Measurements from ENCODE around the gene GPR78. TPM values are rescaled to one million over a fixed set of nuclear protein-coding genes. Genes with fewer than 3 reads are reported as not detected.

Gene GPR78
- total and polyA plus RNA-seq, 2 of the 8 experiments (the other 6 are each of a cell fraction or from before 2014, with no cell fraction given): 1.0 to 3.0 TPM

DNA sequence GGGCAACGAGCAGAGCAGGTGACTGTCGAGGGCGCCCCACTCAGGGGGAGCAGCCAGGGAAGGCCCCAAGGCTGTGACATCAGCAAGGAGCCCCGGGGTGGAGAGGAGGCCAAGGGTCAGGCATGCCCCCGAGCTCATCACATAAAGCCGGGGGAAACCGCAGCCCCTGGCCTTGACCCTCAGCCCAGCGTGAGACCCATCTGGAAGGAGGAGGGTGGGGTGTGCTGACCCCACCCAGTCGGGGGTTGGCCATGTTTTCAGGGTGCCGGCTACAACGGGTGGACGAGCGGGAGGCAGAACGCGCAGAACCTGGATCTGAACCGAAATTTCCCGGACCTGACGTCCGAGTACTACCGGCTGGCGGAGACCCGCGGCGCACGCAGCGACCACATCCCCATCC is 26.3 kb downstream of the GPR78 start:
- H3K4me2 ChIP-seq (ENCODE audit: insufficient read depth in 1 of 2, low read depth in 2 of 2, low read length in 2 of 2): no peak overlapping the region
- no peak for TF ChIP-seq CBX8 (IDR thresholded peaks at IDR 0.05; ENCODE audit: borderline replicate concordance, low read depth, low read length)
- 0 out of 2 replicates have a peak, but pooled peaks have one; percentile 7 for TF ChIP-seq POLR2AphosphoS5 (IDR thresholded peaks at IDR 0.05; ENCODE audit: low read depth, low read length)
- H2BK12ac ChIP-seq (ENCODE audit: low read depth, low read length): no peak overlapping the region
- H2AFZ ChIP-seq (ENCODE audit: low read length): no peak overlapping the region
- H3K27me3 ChIP-seq (replicated peaks in 1 of 4; ENCODE audit: control insufficient read depth in 3 of 4, extremely low read depth in 1 of 4, insufficient read depth in 3 of 4, low read length in 3 of 4): no peaks in the 10 kb centered on the region; a peak in 1 of 7 replicates
- H3K4ac ChIP-seq (replicated peaks; ENCODE audit: insufficient read length, low read depth, low read length): no peak overlapping the region
- H2BK20ac ChIP-seq (ENCODE audit: low read length): no peak overlapping the region
- H3K23me2 ChIP-seq (ENCODE audit: low read depth, low read length): peaks cover 6% of the 10 kb centered on the region; the same call in 1 of the 2 replicates
- no peaks in the 10 kb centered on the region for H3K79me2 ChIP-seq (ENCODE audit: control insufficient read depth in 1 of 2, insufficient read depth in 2 of 2, low read length in 2 of 2)
- no peak overlapping the region for H4K8ac ChIP-seq (ENCODE audit: extremely low read depth, insufficient read depth, low read length)
- H4K20me1 ChIP-seq (replicated peaks in 1 of 2; ENCODE audit: control insufficient read depth in 1 of 2, insufficient read depth in 2 of 2, low read length in 2 of 2): peaks cover 8 to 22% of the 10 kb centered on the region in 2 experiments
- POLR2A ChIA-PET (ENCODE audit: partially characterized antibody): interaction anchor here (0.6 to 1.7 kb wide), 3 partner anchors 9 to 14 kb away, joined by 3 to 4 read pairs (median 4); partner anchors contain the start of gene CPZ
- H3K9me3 ChIP-seq (ENCODE audit: insufficient read depth in 2 of 2, low read depth in 1 of 2, low read length in 1 of 2): no peaks in the 10 kb centered on the region
- CTCF ChIA-PET (ENCODE audit: partially characterized antibody): interaction anchor here (1.0 to 3.4 kb wide), 8 partner anchors 10 to 154 kb away, joined by 3 to 36 read pairs (median 6); partner anchors contain the start of gene CPZ
- no peak overlapping the region for H3K14ac ChIP-seq (ENCODE audit: insufficient read length)
- no peak overlapping the region for H2BK5ac ChIP-seq (ENCODE audit: low read depth, low read length)
- H3K4me1 ChIP-seq (replicated peaks in 1 of 4; ENCODE audit: control insufficient read depth in 3 of 4, insufficient read depth in 4 of 4, low read length in 3 of 4): peaks cover 0 to 2% (median 0%) of the 10 kb centered on the region in 4 experiments; a peak in 1 of 7 replicates
- H2BK120ac ChIP-seq (replicated peaks; ENCODE audit: low read depth, low read length): no peak overlapping the region
- DNase-seq (ENCODE audit: low read depth in 1 of 2, low spot score in 2 of 2): no peak
- WGBS, 2 experiments (ENCODE audit: extremely low coverage in 1 of 2, insufficient coverage in 1 of 2, insufficient read length in 1 of 2, insufficient replicate concordance in 2 of 2, low coverage in 1 of 2, low lambda C conversion rate in 2 of 2, missing lambda C conversion rate in 1 of 2): 95% methylated on average over 20 of the region's 26 CpGs; no CpG with 5 or more reads in 1 of the 2 experiments
- H3K18ac ChIP-seq (ENCODE audit: extremely low read depth, low read length): no peak overlapping the region
- no peak overlapping the region for H4K5ac ChIP-seq (ENCODE audit: insufficient read length, low read depth, low read length)
- H3K79me1 ChIP-seq (ENCODE audit: low read depth, low read length): no peaks in the 10 kb centered on the region
- no peak overlapping the region for H3K9ac ChIP-seq (replicated peaks in 1 of 4; ENCODE audit: extremely low read depth in 1 of 4, low read depth in 3 of 4, low read length in 3 of 4)
- FAIRE-seq: no peak
- H4K91ac ChIP-seq (replicated peaks; ENCODE audit: insufficient read length, low read length): no peak overlapping the region
- peaks cover 0 to 12% (median 3%) of the 10 kb centered on the region in 4 experiments; a peak in 4 of 8 replicates for H3K36me3 ChIP-seq (ENCODE audit: control insufficient read depth in 2 of 4, insufficient read depth in 4 of 4, low read length in 3 of 4)
- no peak overlapping the region for H3K56ac ChIP-seq (replicated peaks; ENCODE audit: insufficient read length, low read depth, low read length)
- H2BK15ac ChIP-seq (ENCODE audit: low read length): no peak overlapping the region
- no peak overlapping the region for H3K4me3 ChIP-seq (ENCODE audit: extremely low read depth in 1 of 4, insufficient read depth in 2 of 4, low read depth in 3 of 4, low read length in 4 of 4)
- H3K23ac ChIP-seq (ENCODE audit: insufficient read length): no peak overlapping the region
- H3K27ac ChIP-seq (ENCODE audit: low read depth, low read length): no peak overlapping the region
- H2AK5ac ChIP-seq (ENCODE audit: low read depth, low read length): no peak overlapping the region

Data from H1 (cell line).